ENCODE measurements around the gene RAB4A. TPM values are rescaled to one million over a fixed set of nuclear protein-coding genes. Genes with fewer than 3 reads are reported as not detected.
"Not testable (repeated sequence)": the region's sequence is repeated elsewhere in the genome, so short reads cannot be mapped to it uniquely, and the experiment has no call there.

The RAB4A gene
- total and polyA plus RNA-seq, 2 of the 8 experiments (the other 6 are each of a cell fraction or from before 2014, with no cell fraction given), result 13.3 to 68.8 TPM

DNA sequence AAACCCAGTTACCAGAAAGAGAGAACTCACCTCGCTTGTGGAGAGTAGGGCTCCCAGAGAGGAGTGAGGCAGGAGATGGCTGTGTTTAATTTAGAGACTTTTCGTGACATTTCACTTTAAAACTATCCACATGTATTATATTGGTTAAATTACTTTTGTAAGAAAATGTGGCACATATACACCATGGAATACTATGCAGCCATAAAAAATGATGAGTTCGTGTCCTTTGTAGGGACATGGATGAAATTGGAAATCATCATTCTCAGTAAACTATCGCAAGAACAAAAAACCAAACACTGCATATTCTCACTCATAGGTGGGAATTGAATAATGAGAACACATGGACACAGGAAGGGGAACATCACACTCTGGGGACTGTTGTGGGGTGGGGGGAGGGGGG is 20.8 kb downstream of the RAB4A start:
- H2BK120ac ChIP-seq (replicated peaks; ENCODE audit: low read depth, low read length); H3K4me3 ChIP-seq (ENCODE audit: extremely low read depth in 1 of 4, insufficient read depth in 2 of 4, low read depth in 3 of 4, low read length in 4 of 4); H3K4me2 ChIP-seq (ENCODE audit: insufficient read depth in 1 of 2, low read depth in 2 of 2, low read length in 2 of 2); H3K79me2 ChIP-seq (ENCODE audit: control insufficient read depth in 1 of 2, insufficient read depth in 2 of 2, low read length in 2 of 2); H3K23me2 ChIP-seq (ENCODE audit: low read depth, low read length); H4K8ac ChIP-seq (ENCODE audit: extremely low read depth, insufficient read depth, low read length); H3K27ac ChIP-seq (ENCODE audit: low read depth, low read length); H4K5ac ChIP-seq (ENCODE audit: insufficient read length, low read depth, low read length); H3K18ac ChIP-seq (ENCODE audit: extremely low read depth, low read length); H2BK15ac ChIP-seq (ENCODE audit: low read length); DNase-seq (ENCODE audit: low read depth in 1 of 2, low spot score in 2 of 2); POLR2A ChIA-PET (ENCODE audit: partially characterized antibody); H3K23ac ChIP-seq (ENCODE audit: insufficient read length); H2BK20ac ChIP-seq (ENCODE audit: low read length); H3K9ac ChIP-seq (replicated peaks in 1 of 4; ENCODE audit: extremely low read depth in 1 of 4, low read depth in 3 of 4, low read length in 3 of 4); H3K4ac ChIP-seq (replicated peaks; ENCODE audit: insufficient read length, low read depth, low read length); H3K36me3 ChIP-seq (ENCODE audit: control insufficient read depth in 2 of 4, insufficient read depth in 4 of 4, low read length in 3 of 4); H4K20me1 ChIP-seq (replicated peaks in 1 of 2; ENCODE audit: control insufficient read depth in 1 of 2, insufficient read depth in 2 of 2, low read length in 2 of 2); H3K9me3 ChIP-seq (ENCODE audit: insufficient read depth in 2 of 2, low read depth in 1 of 2, low read length in 1 of 2); H3K27me3 ChIP-seq (replicated peaks in 1 of 4; ENCODE audit: control insufficient read depth in 3 of 4, extremely low read depth in 1 of 4, insufficient read depth in 3 of 4, low read length in 3 of 4); H3K56ac ChIP-seq (replicated peaks; ENCODE audit: insufficient read length, low read depth, low read length); H2AFZ ChIP-seq (ENCODE audit: low read length); H3K14ac ChIP-seq (ENCODE audit: insufficient read length); H3K4me1 ChIP-seq (replicated peaks in 1 of 4; ENCODE audit: control insufficient read depth in 3 of 4, insufficient read depth in 4 of 4, low read length in 3 of 4); H3K79me1 ChIP-seq (ENCODE audit: low read depth, low read length); H2AK5ac ChIP-seq (ENCODE audit: low read depth, low read length); FAIRE-seq; H4K91ac ChIP-seq (replicated peaks; ENCODE audit: insufficient read length, low read length); H2BK5ac ChIP-seq (ENCODE audit: low read depth, low read length); H2BK12ac ChIP-seq (ENCODE audit: low read depth, low read length): not testable (repeated sequence)
- CTCF ChIA-PET (ENCODE audit: partially characterized antibody), result interaction anchor here (0.6 to 1.1 kb wide), 2 partner anchors 16 to 19 kb away, joined by 3 to 4 read pairs; no protein-coding TSS in a partner anchor
- WGBS, 2 experiments (ENCODE audit: extremely low coverage in 1 of 2, insufficient coverage in 1 of 2, insufficient read length in 1 of 2, insufficient replicate concordance in 2 of 2, low coverage in 1 of 2, low lambda C conversion rate in 2 of 2, missing lambda C conversion rate in 1 of 2), result 96% methylated on average over 3 of the region's 4 CpGs; no CpG with 5 or more reads in 1 of the 2 experiments
